Measurements from ENCODE around the gene AMIGO3.

Gene AMIGO3

DNA sequence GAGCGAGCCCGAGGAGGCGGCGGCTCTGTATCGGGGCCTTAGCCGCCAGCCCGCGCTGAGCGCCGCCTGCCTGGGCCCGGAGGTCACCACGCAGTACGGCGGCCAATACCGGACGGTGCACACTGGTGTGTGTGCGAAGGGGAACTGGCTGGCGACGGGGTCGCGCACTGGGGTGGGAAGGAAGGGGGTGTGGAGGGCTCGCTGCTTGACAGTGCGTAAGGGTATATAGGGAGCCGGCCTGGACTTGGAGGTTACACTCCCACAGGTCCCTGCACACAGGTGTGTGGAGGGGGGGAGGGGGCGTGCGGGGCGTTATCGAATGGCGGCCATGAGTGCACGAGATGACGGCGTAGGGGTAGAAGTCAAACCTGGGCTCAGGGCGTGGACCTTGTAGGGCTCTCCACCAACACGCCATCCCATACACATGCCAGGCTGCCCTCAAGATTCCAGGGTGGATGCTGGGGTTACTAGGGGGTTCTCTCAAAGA is 44.9 kb downstream of the AMIGO3 start:
- TF ChIP-seq CTCF (IDR thresholded peaks at IDR 0.05), result no peak

DNA sequence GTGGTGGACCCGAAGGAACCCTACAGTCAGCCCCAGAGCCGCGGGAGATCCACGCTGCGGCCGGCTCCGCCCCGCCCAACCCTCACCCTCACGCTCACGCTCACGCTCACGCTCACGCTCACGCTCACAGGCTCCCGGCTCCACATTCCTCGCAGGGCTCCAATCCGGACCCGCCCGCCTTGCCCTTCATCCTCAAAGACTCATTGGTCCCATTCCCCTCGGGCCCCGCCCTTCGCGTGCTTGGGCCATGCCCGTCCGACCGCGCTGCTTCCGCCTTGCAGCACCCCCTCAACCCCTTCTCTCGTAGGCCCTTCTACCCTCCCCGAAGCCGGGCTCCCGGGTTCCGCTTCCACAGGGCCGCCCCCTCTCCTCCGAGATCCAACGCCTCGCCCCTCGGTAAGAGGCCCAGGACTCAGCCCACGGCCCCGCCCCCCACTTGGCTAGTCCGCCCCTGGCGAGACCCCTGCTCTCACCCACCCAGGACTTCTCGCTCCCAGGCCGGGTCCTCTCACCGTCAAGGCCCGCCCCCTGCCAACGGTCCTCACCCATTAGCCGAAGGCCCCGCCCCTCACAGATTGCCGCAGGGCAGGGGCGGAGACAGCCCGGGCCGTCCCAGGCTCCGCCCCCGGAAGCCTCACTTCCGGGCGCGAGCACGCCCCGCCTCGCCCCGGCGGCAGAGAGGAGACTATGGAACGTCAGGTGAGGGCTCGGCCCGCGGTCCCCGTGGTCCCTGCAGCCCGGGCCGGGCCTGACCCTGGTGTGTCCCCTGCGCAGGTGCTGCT is 45.6 kb downstream of the AMIGO3 start, which contains the start of gene APEH:
APEH (plus strand) TSS at position 637 of the 782 bp plus-strand sequence; CDS start at position 688, 51 bp downstream.
- no peak for TF ChIP-seq CTCF (IDR thresholded peaks at IDR 0.05)

DNA sequence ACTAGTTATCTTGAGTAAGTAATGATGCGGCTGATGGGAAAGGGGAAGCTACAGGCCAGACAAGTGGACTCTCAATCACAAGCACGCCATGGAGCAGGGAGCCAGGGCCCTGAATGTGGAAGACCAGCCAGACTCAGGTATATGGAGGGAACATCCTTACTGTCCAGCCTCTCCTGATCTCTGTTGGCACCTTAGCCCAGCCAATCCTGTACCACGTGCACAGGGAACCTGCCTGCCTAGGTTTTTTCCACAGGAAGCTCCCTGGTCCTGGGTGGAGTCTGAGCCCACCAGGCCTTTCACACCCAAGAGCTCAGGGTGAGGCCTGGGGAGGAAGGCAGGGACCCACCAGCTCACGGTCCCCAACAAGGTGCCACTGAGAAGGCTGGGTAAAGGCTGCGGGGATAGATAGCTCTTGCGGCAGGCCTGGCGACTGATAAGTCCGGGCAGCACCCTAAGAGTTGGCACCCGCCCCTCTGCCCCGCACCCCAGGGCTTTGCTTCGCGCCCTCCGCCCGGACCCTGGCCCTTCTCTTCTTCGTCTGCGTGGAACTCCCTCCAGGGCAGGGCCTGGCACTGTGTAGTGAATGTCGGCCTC is 46.3 kb downstream of the AMIGO3 start:
- no peak for TF ChIP-seq CTCF (IDR thresholded peaks at IDR 0.05)

- TF ChIP-seq CTCF (IDR thresholded peaks at IDR 0.05), result peak; percentile 83
These were observed 47.9 kb downstream of the AMIGO3 start for GRCh38 chr3:49671291-49672288.

- no peak for TF ChIP-seq CTCF (IDR thresholded peaks at IDR 0.05)
These were observed 48.6 kb downstream of the AMIGO3 start for GRCh38 chr3:49670940-49671290.

- TF ChIP-seq CTCF (IDR thresholded peaks at IDR 0.05), result no peak
These were observed 50.1 kb downstream of the AMIGO3 start for GRCh38 chr3:49669352-49669751.

GRCh38 chr3:49668861-49669260 is 50.6 kb downstream of the AMIGO3 start:
- TF ChIP-seq CTCF (IDR thresholded peaks at IDR 0.05), result no peak
